Measurements from ENCODE around the gene IL6ST.
"Not testable (repeated sequence)": the region's sequence is repeated elsewhere in the genome, so short reads cannot be mapped to it uniquely, and the experiment has no call there.

Gene IL6ST

DNA sequence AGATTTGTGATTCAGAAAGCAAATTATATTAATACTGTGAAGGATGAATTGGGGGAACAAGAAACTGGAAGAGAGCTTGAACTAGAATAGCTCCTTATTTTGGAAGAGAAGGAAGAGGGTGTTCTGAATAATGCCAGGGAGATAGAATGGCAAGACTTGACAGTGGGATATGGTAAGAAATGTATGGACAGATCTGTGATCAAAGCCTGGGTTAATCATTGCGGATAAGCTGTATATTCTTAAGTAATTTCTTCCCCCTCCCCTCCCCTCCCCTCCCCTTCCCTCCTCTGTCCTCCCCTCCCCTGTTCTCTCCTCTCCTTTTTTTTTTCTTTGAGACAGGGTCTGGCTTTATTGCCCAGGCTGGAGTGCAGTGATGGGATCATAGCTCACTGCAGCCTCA lies 10.1 kb upstream of the IL6ST start:
- DNase-seq (ENCODE audit: low spot score), result no peak

DNA sequence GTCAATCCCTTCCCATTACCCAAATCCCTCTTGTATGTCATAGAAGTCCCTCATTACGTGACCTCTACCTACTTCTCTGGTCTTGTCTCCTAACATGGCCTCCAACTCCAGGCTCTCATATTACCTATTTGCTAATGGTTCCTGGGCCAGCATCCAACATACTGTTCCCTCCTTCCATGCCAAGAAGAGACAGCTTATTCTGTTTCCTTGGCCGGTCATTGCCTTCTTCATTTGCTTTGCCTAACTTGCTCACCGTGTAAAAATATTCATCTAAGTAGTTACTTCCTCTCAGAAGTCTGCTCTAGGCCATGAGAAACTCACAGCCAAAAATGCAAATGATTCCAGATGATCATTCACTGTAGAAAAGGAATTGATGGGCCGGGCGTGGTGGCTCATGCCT lies 8.9 kb upstream of the IL6ST start:
- no peak for DNase-seq (ENCODE audit: low spot score)

DNA sequence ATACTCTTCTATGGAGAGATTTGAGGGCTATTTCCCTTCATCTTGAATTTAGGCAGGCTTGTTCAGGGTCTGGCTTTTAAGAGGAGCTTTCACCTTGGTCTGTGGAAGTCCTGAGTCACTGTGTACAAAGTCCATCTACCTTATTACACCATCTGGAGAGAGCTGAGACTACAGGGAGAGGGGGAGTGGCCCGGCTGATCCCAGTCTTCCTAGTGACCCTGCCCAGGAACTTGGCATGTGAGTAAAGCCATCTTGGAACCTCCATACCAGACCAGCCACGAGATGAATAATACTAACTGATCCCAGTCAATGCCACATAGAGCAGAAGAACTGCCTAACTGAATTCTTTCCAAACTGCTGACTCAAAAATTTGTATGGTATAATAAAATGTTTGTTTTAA lies 8.4 kb upstream of the IL6ST start:
- DNase-seq (ENCODE audit: low spot score), result peak; percentile 39

DNA sequence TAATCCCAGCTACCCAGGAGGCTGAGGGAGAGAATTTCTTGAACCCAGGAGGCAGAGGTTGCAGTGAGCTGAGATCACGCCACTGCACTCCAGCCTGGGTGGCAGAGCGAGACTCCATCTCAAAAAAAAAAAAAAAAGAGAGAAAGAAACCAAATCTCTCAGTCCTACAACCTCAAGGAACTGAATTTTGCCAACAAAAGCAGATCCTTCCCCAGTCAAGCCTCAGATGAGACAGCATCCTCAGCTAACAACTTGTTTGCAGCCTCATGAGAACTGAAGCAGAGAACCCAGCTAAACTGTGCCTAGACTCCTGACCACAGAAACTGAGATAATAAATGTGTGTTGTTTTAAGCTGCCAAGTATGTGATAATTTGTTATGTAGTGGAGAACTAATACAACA lies 7.5 kb upstream of the IL6ST start:
- DNase-seq (ENCODE audit: low spot score), result no peak

GRCh38 chr5:56000221-56000620 lies 5.5 kb upstream of the IL6ST start:
- not testable (repeated sequence) for DNase-seq (ENCODE audit: low spot score)

- no peak for DNase-seq (ENCODE audit: low spot score)
Observed at GRCh38 chr5:55998966-55999365, 4.2 kb upstream of the IL6ST start.

DNA sequence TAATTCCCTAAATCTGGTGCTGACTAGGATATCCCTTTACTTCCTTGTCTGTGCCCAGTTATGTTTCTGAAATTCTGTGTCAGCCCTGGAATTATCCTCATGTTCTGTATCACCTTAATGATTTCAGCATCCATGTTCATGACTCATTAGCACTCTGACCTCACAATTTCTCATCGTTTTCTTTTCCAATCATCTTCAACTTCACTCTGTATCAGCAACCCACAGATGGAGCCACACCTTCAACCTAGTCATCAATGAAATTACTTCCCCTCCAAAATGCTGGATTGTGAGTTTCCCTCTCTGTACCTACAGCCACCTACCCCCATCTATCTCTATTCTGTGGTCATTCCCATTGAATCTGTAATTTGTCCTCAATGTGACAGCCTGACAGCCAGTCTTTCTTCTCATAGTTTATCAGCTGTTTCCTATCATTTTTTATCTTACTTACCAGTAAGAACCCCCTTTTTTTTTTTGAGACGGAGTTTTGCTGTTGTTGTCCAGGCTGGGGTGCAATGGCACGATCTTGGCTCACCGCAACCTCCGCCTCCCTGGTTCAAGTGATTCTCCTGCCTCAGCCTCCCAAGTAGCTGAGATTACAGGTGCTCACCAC lies 3.1 kb upstream of the IL6ST start:
- no peak for DNase-seq (ENCODE audit: low spot score)

GRCh38 chr5:55994998-55995914 lies 493 bp upstream of the IL6ST start:
- peak; percentile 98 for DNase-seq (ENCODE audit: low spot score)

GRCh38 chr5:55993731-55994494 lies 850 bp downstream of the IL6ST start:
- no peak for DNase-seq (ENCODE audit: low spot score)

DNA sequence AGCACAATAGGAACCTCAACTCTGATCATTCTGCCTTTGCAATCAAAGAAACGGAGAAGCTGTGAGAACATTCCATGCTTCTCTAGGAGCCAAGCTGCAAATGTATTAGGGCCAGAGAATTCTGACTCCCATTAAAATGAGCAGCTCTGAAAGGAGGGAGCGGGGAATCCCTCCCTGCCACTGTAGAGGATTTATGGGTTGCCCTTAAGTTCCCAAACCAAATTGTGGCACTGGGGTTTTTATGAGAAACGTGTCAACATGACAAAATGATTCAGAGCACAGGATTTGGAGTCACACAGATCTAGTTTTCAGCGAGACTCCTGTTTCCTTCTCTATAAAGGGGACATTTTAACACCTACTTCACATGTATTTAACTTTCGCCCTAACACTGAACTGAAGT lies 1.8 kb downstream of the IL6ST start:
- peak; percentile 24 for DNase-seq (ENCODE audit: low spot score)

DNA sequence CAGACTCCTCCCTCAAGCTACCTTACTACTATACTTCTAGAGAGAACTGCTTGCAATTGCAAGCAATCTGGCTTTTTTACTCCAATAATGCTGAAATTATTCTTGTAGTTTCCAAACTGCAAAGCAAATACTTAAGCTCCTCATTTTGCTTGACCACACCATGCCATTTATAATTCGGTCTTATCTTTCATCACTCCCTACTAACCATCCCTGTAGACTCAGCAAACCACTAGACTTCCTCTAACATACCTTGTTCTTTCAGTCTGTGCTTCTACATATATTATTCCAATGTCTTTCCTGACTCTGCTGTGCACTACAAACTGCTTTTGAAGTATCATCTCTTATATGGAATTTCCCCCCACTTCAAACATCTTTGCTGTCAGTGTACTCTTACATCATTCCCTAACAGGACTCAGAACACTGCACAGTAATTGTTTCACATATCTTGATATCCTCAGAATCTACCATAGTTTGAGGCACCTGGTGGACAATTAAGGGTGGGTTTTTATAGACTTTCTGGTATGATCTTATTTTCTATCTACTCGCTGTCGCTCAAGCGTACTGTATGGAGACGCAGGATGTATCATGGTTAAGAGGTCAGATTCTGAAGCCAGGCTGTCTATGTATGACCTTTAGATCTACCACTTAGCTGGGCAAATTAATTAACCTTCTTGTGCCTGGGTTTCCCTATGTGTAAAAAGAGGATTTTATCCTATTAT lies 2.8 kb downstream of the IL6ST start:
- no peak for DNase-seq (ENCODE audit: low spot score)

GRCh38 chr5:55990895-55991294 lies 3.9 kb downstream of the IL6ST start:
- not testable (repeated sequence) for DNase-seq (ENCODE audit: low spot score)

DNA sequence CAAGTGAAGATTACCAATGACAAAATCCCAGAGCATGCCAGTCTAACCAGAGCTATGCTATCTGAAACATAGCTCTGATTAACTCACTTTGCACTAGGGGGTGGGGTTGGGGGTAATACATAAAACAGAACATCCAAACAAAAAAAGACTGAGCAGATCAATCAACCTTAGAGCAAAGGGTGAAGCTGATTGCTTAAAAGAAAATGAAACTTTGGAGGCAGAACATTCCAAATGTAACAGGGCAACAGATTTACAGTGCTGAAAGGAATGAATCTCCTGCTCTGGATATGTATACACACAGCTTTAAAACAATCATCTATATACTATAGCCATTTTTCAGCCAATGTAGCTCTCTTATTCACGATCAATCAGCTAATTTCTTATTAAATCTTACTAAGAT lies 4.9 kb downstream of the IL6ST start:
- DNase-seq (ENCODE audit: low spot score), result no peak

DNA sequence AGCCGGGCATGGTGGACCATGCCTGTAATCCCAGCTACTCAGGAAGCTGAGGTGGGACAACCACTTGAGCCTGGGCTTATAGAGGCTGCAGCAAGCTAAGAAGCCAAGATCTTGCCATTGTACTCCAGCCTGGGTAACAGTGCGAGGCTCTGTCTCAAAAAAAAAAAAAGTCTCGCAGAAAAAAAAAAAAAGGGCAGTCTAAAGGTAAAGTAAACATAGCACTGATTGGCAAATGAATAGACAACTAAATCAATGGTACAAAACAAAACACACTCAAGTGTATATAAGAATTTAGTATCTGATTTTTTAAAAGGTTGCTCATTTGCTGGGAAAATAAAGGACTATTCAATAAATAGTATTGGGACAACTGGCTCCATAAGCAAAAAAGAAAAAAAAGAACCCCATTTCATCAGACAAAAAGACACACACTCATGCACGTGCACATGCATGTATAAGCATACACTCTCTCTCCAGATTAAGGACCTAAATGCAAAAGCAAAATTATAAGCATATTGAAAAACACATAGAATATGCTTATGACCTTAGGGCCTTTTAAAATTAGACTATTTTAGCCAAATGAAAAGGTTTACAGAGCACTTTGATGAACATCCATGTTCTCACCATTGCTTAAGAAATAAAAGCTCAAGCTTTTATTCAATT lies 5.7 kb downstream of the IL6ST start:
- no peak for DNase-seq (ENCODE audit: low spot score)

DNA sequence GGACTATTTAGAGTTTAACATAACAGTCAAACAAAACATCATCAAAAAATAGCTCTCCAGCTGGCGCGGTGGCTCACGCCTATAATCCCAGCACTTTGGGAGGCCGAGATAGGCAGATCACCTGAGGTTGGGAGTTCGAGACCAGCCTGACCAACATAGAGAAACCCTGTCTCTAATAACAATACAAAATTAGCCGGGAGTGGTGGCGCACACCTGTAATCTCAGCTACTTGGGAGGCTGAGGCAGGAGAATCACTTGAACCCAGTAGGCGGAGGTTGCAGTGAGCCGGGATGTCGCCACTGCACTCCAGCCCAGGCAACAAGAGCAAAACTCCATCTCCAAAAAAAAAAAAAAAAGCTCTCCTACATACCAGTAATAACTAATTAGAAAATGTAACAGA lies 6.3 kb downstream of the IL6ST start:
- not testable (repeated sequence) for DNase-seq (ENCODE audit: low spot score)

- DNase-seq (ENCODE audit: low spot score), result no peak
Observed at GRCh38 chr5:55986931-55987330, 7.8 kb downstream of the IL6ST start.

DNA sequence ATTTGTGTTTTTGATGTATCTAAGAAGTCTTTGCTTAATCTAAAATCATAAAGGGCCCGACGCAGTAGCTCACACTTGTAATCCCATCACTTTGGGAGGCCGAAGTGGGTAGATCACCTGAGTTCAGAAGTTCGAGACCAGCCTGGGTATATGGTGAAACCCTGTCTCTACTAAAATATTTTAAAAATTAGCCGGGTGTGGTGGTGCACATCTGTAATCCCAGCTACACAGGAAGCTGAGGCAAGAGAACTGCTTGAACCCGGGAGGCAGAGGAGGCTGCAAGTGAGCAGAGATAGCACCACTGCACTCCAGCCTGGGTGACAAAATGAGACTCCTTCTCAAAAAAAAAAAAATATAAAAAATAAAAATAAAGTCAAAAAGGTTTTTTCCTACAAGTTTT lies 9.6 kb downstream of the IL6ST start:
- no peak for DNase-seq (ENCODE audit: low spot score)

DNA sequence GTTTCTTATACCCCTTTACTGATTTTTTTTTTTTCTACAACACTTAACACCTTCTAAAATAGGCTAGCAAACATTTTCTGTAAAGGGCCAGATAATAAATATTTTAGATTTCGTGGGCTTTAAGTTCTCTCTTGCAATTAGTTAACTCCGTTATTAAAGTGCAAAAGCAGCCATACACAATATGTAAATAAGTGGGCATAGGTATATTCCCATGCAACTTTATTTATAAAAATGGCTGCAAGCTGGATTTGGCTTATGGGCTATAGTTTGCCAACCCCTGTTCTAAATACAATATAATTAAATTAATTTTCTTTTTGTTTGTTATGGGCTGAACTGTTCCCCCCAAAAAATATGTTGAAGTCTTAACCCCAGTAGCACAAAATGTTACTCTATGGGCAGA lies 10.8 kb downstream of the IL6ST start:
- no peak for DNase-seq (ENCODE audit: low spot score)

DNA sequence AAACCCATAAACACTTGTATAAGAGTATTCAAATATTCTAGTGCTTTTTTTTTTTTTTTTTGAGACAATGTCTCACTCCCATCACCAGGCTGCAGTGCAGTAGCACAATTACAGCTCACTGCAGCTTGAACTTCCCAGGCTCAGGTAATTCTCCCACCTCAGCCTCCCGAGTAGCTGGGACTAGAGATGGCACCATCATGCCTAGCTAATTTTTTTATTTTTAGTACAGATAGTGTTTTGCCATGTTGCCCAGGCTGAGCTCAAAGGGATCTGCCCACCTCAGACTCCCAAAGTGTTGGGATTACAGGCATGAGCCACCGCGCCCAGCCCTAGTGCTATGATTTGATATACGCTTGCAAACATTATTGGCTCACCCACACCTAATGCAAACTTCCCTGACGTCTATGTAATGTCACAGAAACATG lies 11.8 kb downstream of the IL6ST start:
- no peak for DNase-seq (ENCODE audit: low spot score)

DNA sequence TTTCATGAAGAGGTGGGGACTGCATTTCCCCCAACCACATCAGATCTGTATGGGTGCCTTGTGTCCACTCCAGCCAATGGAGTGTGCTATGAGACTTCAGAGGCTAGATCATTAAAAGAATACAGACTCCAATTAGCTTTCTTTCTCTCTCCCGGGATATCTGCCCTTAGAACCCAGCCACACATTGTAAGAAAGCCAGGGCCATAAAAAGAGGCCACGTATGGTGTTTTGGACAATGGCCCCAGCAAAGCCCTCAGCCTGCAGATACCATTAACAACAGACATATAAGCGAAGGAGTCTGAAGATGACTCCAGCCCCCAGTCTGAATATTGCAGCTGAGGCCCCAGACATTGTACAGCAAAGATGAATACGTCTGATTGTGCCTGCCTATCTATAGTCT lies 21.5 kb downstream of the IL6ST start:
- no peak for DNase-seq (ENCODE audit: low spot score)

- peak; percentile 46 for DNase-seq (ENCODE audit: low spot score)
Observed at GRCh38 chr5:55969956-55970355, 24.8 kb downstream of the IL6ST start.

GRCh38 chr5:55966284-55966683 lies 28.5 kb downstream of the IL6ST start:
- no peak for DNase-seq (ENCODE audit: low spot score)

All from GM03348 (cell line).